ENCODE data around the gene HHATL. TPM values are rescaled to one million over a fixed set of nuclear protein-coding genes. Genes with fewer than 3 reads are reported as not detected.

HHATL gene
- total RNA-seq, 2 experiments from 2014 or later: not detected

DNA sequence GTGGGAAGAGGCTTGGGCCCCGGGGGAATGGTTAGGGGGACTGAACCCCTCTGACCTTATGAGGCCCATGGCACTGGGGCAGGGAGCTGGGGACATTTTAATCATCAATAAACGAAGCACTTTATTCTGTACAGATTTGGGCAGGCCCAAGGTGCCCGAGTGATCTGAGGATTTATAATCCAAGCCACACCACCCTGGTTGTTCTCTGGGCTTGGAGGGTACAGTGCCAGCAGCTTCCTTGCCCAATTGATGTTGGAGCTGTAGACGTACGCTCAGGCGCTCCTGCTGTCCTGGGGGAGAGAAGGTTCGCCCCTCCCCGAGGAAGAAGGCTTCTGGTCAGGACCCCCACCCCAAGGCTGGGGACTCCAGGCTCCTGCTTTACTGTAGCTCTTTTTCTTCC, 36.6 kb downstream of the HHATL start:
- Histone ChIP-seq H3K9me2 (ENCODE audit: insufficient read depth, low read length) (no peaks in the 10 kb centered on the region), H3K27ac (ENCODE audit: low read depth, low read length, poor library complexity, severe bottlenecking) (no peak overlapping the region), H4K20me1 (ENCODE audit: insufficient read depth, low read length) (no peaks in the 10 kb centered on the region), H3K4me2 (ENCODE audit: low read length) (no peak overlapping the region), H3K9me3 (ENCODE audit: low read length) (no peaks in the 10 kb centered on the region), H3K4me3 (ENCODE audit: low read depth, low read length, poor library complexity, severe bottlenecking) (no peak overlapping the region), H2AFZ (ENCODE audit: low read length) (no peak overlapping the region), H3K79me2 (ENCODE audit: insufficient read depth, low read depth, low read length) (no peaks in the 10 kb centered on the region), H3K4me1 (ENCODE audit: insufficient read depth, low read length, poor library complexity, severe bottlenecking) (no peaks in the 10 kb centered on the region), H3K36me3 (ENCODE audit: insufficient read depth, low read length) (no peaks in the 10 kb centered on the region)
- no peak for DNase-seq (ENCODE audit: low spot score)
- intact Hi-C loops (cut with micrococcal nuclease; ENCODE audit: unreplicated experiment): no loop called here
- TF ChIP-seq EZH2phosphoT487 (IDR thresholded peaks at IDR 0.05; ENCODE audit: borderline replicate concordance, low read depth, low read length): no peak
- TF ChIP-seq, protein P1, sequence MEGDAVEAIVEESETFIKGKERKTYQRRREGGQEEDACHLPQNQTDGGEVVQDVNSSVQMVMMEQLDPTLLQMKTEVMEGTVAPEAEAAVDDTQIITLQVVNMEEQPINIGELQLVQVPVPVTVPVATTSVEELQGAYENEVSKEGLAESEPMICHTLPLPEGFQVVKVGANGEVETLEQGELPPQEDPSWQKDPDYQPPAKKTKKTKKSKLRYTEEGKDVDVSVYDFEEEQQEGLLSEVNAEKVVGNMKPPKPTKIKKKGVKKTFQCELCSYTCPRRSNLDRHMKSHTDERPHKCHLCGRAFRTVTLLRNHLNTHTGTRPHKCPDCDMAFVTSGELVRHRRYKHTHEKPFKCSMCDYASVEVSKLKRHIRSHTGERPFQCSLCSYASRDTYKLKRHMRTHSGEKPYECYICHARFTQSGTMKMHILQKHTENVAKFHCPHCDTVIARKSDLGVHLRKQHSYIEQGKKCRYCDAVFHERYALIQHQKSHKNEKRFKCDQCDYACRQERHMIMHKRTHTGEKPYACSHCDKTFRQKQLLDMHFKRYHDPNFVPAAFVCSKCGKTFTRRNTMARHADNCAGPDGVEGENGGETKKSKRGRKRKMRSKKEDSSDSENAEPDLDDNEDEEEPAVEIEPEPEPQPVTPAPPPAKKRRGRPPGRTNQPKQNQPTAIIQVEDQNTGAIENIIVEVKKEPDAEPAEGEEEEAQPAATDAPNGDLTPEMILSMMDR (conservative IDR thresholded peaks at IDR 0.05; ENCODE audit: low read length): no peak
- BruUV-seq (replicated peaks): no TSS peak
- CTCF ChIA-PET (ENCODE audit: unreplicated experiment): interaction anchor here (0.6 kb wide), 1 partner anchor 53 kb away, joined by 3 read pairs; no protein-coding TSS in a partner anchor
- POLR2A ChIA-PET: no interaction called here

DNA sequence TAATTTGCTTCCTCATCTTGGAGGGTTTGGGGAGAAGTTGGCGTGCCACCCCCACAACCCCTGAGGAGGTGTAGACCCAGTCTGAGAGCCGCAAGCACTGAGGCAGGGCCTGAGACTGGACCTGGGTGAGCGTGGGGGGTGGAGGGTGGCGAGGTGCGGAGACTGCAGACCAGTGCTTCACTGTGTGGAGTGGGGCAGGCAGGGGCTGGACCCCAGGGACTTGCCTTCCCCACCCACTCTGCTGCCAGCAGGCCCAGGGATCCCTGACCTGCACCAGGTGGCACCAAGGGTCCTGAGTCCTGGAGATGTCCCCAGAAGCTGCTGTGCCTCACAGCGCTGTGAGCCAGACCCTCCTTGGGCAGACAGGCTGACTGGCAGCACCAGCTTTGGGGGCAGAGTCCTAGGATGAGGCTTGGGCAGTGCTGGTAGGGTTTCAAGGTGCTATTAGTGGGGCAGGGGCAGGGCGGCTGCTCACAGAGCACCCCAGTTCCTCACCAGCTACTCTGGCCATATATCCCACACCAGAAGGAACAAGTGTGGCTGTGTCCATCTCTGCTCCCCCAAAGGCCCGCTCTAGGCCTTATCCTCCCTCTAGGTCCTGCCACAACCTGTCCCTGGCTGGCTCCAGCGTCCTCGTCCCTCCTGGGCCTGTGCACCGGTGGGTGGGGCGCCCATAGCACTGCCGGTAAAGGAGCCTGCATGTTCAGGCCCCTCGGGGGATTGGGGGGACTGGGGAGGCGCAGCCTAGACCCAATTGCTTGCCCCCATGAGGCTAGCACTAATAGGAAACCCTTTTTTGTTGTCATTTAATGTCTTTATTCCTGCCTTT, 37.3 kb downstream of the HHATL start:
- H2AFZ ChIP-seq (ENCODE audit: low read length): no peak overlapping the region
- no peak for DNase-seq (ENCODE audit: low spot score)
- no TSS peak for BruUV-seq (replicated peaks)

More for the DNA sequence above, 37.3 kb downstream of the HHATL start:
- H3K79me2 ChIP-seq (ENCODE audit: insufficient read depth, low read depth, low read length): no peaks in the 10 kb centered on the region
- no peaks in the 10 kb centered on the region for H4K20me1 ChIP-seq (ENCODE audit: insufficient read depth, low read length)
- ChIA-PET CTCF (ENCODE audit: unreplicated experiment) (interaction anchor here (0.6 kb wide), 1 partner anchor 53 kb away, joined by 3 read pairs; no protein-coding TSS in a partner anchor), POLR2A (interaction anchor here (0.6 kb wide), 1 partner anchor 54 kb away, joined by 3 read pairs; no protein-coding TSS in a partner anchor)
- H3K4me3 ChIP-seq (ENCODE audit: low read depth, low read length, poor library complexity, severe bottlenecking): no peak overlapping the region
- H3K9me2 ChIP-seq (ENCODE audit: insufficient read depth, low read length): no peaks in the 10 kb centered on the region
- no peak overlapping the region for H3K27ac ChIP-seq (ENCODE audit: low read depth, low read length, poor library complexity, severe bottlenecking)
- TF ChIP-seq, protein P1 (conservative IDR thresholded peaks at IDR 0.05; ENCODE audit: low read length): no peak
- TF ChIP-seq EZH2phosphoT487 (IDR thresholded peaks at IDR 0.05; ENCODE audit: borderline replicate concordance, low read depth, low read length): no peak
- intact Hi-C loops (cut with micrococcal nuclease; ENCODE audit: unreplicated experiment): no loop called here
- no peaks in the 10 kb centered on the region for H3K36me3 ChIP-seq (ENCODE audit: insufficient read depth, low read length)
- H3K4me2 ChIP-seq (ENCODE audit: low read length): no peak overlapping the region
- no peaks in the 10 kb centered on the region for H3K4me1 ChIP-seq (ENCODE audit: insufficient read depth, low read length, poor library complexity, severe bottlenecking)
- no peaks in the 10 kb centered on the region for H3K9me3 ChIP-seq (ENCODE audit: low read length)
